ENCODE results near the gene HPCAL4. TPM values are rescaled to one million over a fixed set of nuclear protein-coding genes. Genes with fewer than 3 reads are reported as not detected.

HPCAL4 gene
- total RNA-seq, 1 donor from 2014 or later, result 0.53 TPM

- no peaks in the 10 kb centered on the region for H3K9me3 Mint-ChIP-seq
- H3K27ac Mint-ChIP-seq, result no peak overlapping the region
- H3K27me3 Mint-ChIP-seq, result peaks cover 89% of the 10 kb centered on the region
- DNase-seq (ENCODE audit: extremely low spot score, unreplicated experiment), result no peak
- no peaks in the 10 kb centered on the region for H3K4me1 Mint-ChIP-seq (ENCODE audit: unreplicated experiment)
- H3K36me3 Mint-ChIP-seq, result no peaks in the 10 kb centered on the region
- TF ChIP-seq, protein P1, sequence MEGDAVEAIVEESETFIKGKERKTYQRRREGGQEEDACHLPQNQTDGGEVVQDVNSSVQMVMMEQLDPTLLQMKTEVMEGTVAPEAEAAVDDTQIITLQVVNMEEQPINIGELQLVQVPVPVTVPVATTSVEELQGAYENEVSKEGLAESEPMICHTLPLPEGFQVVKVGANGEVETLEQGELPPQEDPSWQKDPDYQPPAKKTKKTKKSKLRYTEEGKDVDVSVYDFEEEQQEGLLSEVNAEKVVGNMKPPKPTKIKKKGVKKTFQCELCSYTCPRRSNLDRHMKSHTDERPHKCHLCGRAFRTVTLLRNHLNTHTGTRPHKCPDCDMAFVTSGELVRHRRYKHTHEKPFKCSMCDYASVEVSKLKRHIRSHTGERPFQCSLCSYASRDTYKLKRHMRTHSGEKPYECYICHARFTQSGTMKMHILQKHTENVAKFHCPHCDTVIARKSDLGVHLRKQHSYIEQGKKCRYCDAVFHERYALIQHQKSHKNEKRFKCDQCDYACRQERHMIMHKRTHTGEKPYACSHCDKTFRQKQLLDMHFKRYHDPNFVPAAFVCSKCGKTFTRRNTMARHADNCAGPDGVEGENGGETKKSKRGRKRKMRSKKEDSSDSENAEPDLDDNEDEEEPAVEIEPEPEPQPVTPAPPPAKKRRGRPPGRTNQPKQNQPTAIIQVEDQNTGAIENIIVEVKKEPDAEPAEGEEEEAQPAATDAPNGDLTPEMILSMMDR (conservative IDR thresholded peaks at IDR 0.05), result no peak
- no peak overlapping the region for H3K4me3 Mint-ChIP-seq
Observed at GRCh38 chr1:39732730-39733129, 41.5 kb upstream of the HPCAL4 start.

GRCh38 chr1:39729842-39730241 is 38.6 kb upstream of the HPCAL4 start:
- Mint-ChIP-seq H3K4me1 (ENCODE audit: unreplicated experiment) (no peaks in the 10 kb centered on the region), H3K4me3 (no peak overlapping the region), H3K9me3 (no peaks in the 10 kb centered on the region), H3K27me3 (peaks cover 90% of the 10 kb centered on the region), H3K36me3 (no peaks in the 10 kb centered on the region), H3K27ac (no peak overlapping the region)
- TF ChIP-seq, protein P1 (conservative IDR thresholded peaks at IDR 0.05), result no peak
- no peak for DNase-seq (ENCODE audit: extremely low spot score, unreplicated experiment)

DNA sequence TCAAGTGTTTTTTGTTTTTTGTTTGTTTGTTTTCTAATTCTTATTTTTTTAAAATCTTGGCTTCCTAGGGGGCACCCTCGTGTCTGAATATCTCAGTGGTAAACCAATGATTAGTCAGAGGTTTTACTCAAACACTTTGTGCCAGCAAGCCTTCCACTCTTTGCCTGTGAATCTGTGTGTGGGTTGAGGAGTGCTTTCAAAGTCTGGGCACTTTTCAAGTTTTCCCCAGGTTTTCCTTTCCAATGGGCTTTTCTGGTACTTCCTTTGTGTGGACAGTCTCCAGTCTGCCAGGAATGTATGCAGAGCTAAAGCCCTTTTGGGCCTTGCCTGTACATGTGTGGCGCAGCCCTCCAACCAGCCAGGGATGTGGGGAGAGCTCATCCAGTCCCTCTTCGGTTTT is 37.8 kb upstream of the HPCAL4 start:
- DNase-seq (ENCODE audit: extremely low spot score, unreplicated experiment), result no peak
- H3K9me3 Mint-ChIP-seq, result no peaks in the 10 kb centered on the region
- no peak overlapping the region for H3K4me3 Mint-ChIP-seq
- H3K27me3 Mint-ChIP-seq, result peaks cover 90% of the 10 kb centered on the region
- TF ChIP-seq, protein P1 (conservative IDR thresholded peaks at IDR 0.05), result no peak
- no peaks in the 10 kb centered on the region for H3K4me1 Mint-ChIP-seq (ENCODE audit: unreplicated experiment)
- no peak overlapping the region for H3K27ac Mint-ChIP-seq
- no peaks in the 10 kb centered on the region for H3K36me3 Mint-ChIP-seq

- TF ChIP-seq, protein P1 (conservative IDR thresholded peaks at IDR 0.05), result no peak
- H3K4me1 Mint-ChIP-seq (ENCODE audit: unreplicated experiment), result no peaks in the 10 kb centered on the region
- H3K27ac Mint-ChIP-seq, result no peak overlapping the region
Observed at GRCh38 chr1:39727932-39728317, 36.7 kb upstream of the HPCAL4 start.

DNA sequence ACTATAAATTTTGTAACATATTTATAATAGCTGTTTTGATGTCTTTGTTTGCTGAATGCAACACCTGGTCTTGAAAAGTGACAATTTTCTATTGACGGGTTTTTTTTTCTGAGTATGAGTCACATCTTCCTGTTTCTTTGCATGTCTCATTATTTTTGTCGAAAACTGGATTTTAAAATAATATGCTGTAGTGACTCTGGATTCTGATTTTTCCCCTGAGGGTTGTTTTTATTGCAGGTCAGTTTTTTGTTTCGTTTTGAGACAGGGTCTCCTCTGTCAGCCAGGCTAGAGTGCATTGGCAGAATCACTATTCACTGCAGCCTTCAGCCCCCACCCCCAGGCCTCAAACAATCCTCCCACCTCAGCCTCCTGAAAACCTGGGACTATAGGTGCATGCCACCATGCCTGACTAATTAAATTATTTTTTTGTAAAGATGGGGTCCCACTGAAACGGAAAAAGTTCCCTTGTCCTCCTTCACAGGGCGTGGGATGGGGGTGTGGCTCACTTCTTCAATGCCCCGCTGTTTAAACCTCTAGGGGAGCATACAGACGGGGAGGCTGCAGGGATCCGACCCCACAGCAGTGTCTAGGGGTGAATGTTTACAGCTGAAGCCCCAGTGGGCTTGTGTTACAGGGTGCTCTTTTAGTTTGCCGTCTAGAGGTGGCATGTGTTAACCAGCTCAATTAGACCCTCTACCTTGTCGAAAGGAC is 36.1 kb upstream of the HPCAL4 start:
- Mint-ChIP-seq H3K4me1 (ENCODE audit: unreplicated experiment) (no peaks in the 10 kb centered on the region), H3K9me3 (no peaks in the 10 kb centered on the region), H3K27me3 (peaks cover 83% of the 10 kb centered on the region), H3K4me3 (no peak overlapping the region), H3K27ac (no peak overlapping the region), H3K36me3 (no peaks in the 10 kb centered on the region)
- DNase-seq (ENCODE audit: extremely low spot score, unreplicated experiment), result no peak
- TF ChIP-seq, protein P1 (conservative IDR thresholded peaks at IDR 0.05), result no peak

More at GRCh38 chr1:39727932-39728317, 36.7 kb upstream of the HPCAL4 start:
- DNase-seq (ENCODE audit: extremely low spot score, unreplicated experiment), result no peak
- Mint-ChIP-seq H3K36me3 (no peaks in the 10 kb centered on the region), H3K4me3 (no peak overlapping the region), H3K27me3 (peaks cover 82% of the 10 kb centered on the region), H3K9me3 (no peaks in the 10 kb centered on the region)
